ENCODE data around the gene KCNMB2.

GRCh38 chr3:178500631-178501030 lies 35.6 kb upstream of the KCNMB2 start:
- no peak for TF ChIP-seq EZH2 (IDR thresholded peaks at IDR 0.05; ENCODE audit: insufficient read depth, poor library complexity, severe bottlenecking)
- no peak for TF ChIP-seq EZH2phosphoT487 (IDR thresholded peaks at IDR 0.05; ENCODE audit: insufficient read depth, low read depth)

Measured in GM23248 (cell line).